CD14-positive monocyte (primary cell): ENCODE data around the gene PRKRA. TPM values are rescaled to one million over a fixed set of nuclear protein-coding genes. Genes with fewer than 3 reads are reported as not detected.

Source experiments
- DNase-seq, 3 donors: peaks; one replicate each; pipeline ENCODE4 v3.0.0-alpha.2; 2011 to 2022
- H2AFZ ChIP-seq: 2 replicates; pipeline ENCODE4 v1.6.0; 2012; ENCODE audit warnings: mild to moderate bottlenecking, low read depth, low read length, inconsistent platforms; ENCODE audit not compliant: insufficient read depth, poor library complexity, severe bottlenecking
- H3K27ac ChIP-seq, 2 donors: 1 replicate in 1 of 2; 2 replicates in 1 of 2; pipeline ENCODE4 v1.5.1; 2012 to 2013; ENCODE audit warnings: low read length in 2 of 2, control low read depth in 1 of 2, inconsistent platforms in 1 of 2, low read depth in 1 of 2, mild to moderate bottlenecking in 1 of 2
- H3K27me3 ChIP-seq, 2 donors: one replicate each; pipeline versions ENCODE4 v1.6.0 to v1.6.1; 2011 to 2013; ENCODE audit warnings: low read length in 2 of 2; ENCODE audit not compliant: control insufficient read depth in 2 of 2, insufficient read depth in 2 of 2
- H3K36me3 ChIP-seq, 2 donors: replicated peaks in 1 of 2; 1 replicate in 1 of 2; 2 replicates in 1 of 2; pipeline versions ENCODE4 v1.5.1 to v1.6.1; 2012 to 2013; ENCODE audit warnings: low read length in 2 of 2, control low read depth in 1 of 2, inconsistent platforms in 1 of 2, mild to moderate bottlenecking in 1 of 2; ENCODE audit not compliant: insufficient read depth in 2 of 2, control insufficient read depth in 1 of 2
- H3K4me1 ChIP-seq, 2 donors: 1 replicate in 1 of 2; 2 replicates in 1 of 2; pipeline versions ENCODE4 v1.5.1 to v1.6.1; 2012 to 2013; ENCODE audit warnings: low read length in 2 of 2, control low read depth in 1 of 2, inconsistent platforms in 1 of 2, mild to moderate bottlenecking in 1 of 2, moderate library complexity in 1 of 2; ENCODE audit not compliant: insufficient read depth in 2 of 2, control insufficient read depth in 1 of 2
- H3K4me2 ChIP-seq: replicated peaks from 2 replicates; pipeline ENCODE3; 2012; ENCODE audit warnings: low read length, moderate library complexity, mild to moderate bottlenecking; ENCODE audit not compliant: poor library complexity, severe bottlenecking; ENCODE audit errors: extremely low read depth
- H3K4me3 ChIP-seq, 3 experiments: fragments of 200-600 bp in 1 of 3; sonication (generic) in 1 of 3; replicated peaks in 1 of 3; 1 replicate in 2 of 3; 2 replicates in 1 of 3; pipeline ENCODE4 v1.5.1; 2011 to 2013; ENCODE audit warnings: low read length in 3 of 3, mild to moderate bottlenecking in 3 of 3, control low read depth in 2 of 3, low read depth in 2 of 3, inconsistent platforms in 1 of 3, moderate library complexity in 1 of 3
- H3K79me2 ChIP-seq: 2 replicates; pipeline ENCODE4 v1.6.0; 2012; ENCODE audit warnings: mild to moderate bottlenecking, control low read depth, inconsistent platforms, low read length, moderate library complexity; ENCODE audit not compliant: insufficient read depth
- H3K9ac ChIP-seq: 2 replicates; pipeline ENCODE4 v1.6.0; 2017; ENCODE audit warnings: low read length, mild to moderate bottlenecking; ENCODE audit not compliant: insufficient read depth, poor library complexity, severe bottlenecking
- H3K9me3 ChIP-seq, 2 donors: replicated peaks in 1 of 2; 1 replicate in 1 of 2; 2 replicates in 1 of 2; pipeline versions ENCODE4 v1.5.1 to v1.6.1; 2012 to 2013; ENCODE audit warnings: low read length in 2 of 2, control low read depth in 1 of 2; ENCODE audit not compliant: control insufficient read depth in 1 of 2, insufficient read depth in 1 of 2
- H4K20me1 ChIP-seq: 2 replicates; pipeline ENCODE4 v1.6.0; 2012; ENCODE audit warnings: mild to moderate bottlenecking, low read length, control low read depth, moderate library complexity; ENCODE audit not compliant: insufficient read depth
- H3K27ac Mint-ChIP-seq, 7 donors: one replicate each; pipeline ENCODE4 v1.8.0; 2020; ENCODE audit warnings: mild to moderate bottlenecking in 7 of 7, mixed read lengths in 7 of 7, moderate library complexity in 6 of 7, inconsistent platforms in 2 of 7
- H3K27me3 Mint-ChIP-seq, 3 donors: one replicate each; pipeline ENCODE4 v1.8.0; 2021 to 2022; ENCODE audit warnings: low read depth in 3 of 3, mild to moderate bottlenecking in 3 of 3, mixed read lengths in 3 of 3, moderate library complexity in 3 of 3, inconsistent platforms in 1 of 3
- H3K36me3 Mint-ChIP-seq, 2 donors: one replicate each; pipeline ENCODE4 v1.8.0; 2020; ENCODE audit warnings: mixed read lengths in 2 of 2, inconsistent platforms in 1 of 2, mild to moderate bottlenecking in 1 of 2
- H3K4me1 Mint-ChIP-seq: one replicate; pipeline ENCODE4 v1.8.0; 2020; ENCODE audit warnings: mild to moderate bottlenecking, mixed read lengths
- H3K4me3 Mint-ChIP-seq, 2 donors: one replicate each; pipeline ENCODE4 v1.8.0; 2020; ENCODE audit warnings: mild to moderate bottlenecking in 2 of 2, mixed read lengths in 2 of 2, moderate library complexity in 1 of 2
- H3K9me3 Mint-ChIP-seq, 7 donors: one replicate each; pipeline ENCODE4 v1.8.0; 2020 to 2022; ENCODE audit warnings: mixed read lengths in 7 of 7, mild to moderate bottlenecking in 6 of 7, moderate library complexity in 6 of 7, inconsistent platforms in 2 of 7
- WGBS: methylation state at CpG from one replicate; pipeline ENCODE4 v1.1.5; 2013; ENCODE audit warnings: missing lambda C conversion rate; ENCODE audit not compliant: insufficient coverage; 5-methylcytosine and 5-hydroxymethylcytosine counted together
- intact Hi-C, 2 donors: fragments of 100-400 bp; cut with micrococcal nuclease; formaldehyde crosslinking; loops; one replicate each; pipeline versions ENCODE4 v1.15.0 to v1.15.1; 2023
- polyA plus RNA-seq, 3 donors: library from polyadenylated mRNA; depleted of rRNA in 1 of 3; unstranded in 2 of 3; stranded (reverse) in 1 of 3; fragments of 300-500 nt in 2 of 3; fragments of >200 nt in 1 of 3; fragmentation: Illumina TruSeq in 2 of 3; gene quantifications; 1 replicate in 2 of 3; 2 replicates in 1 of 3; pipeline ENCODE4 v1.2.3, GENCODE V29; 2012 to 2021
- TF ChIP-seq, protein P1 (sequence below): fragments of 200-600 bp; IDR thresholded peaks from one replicate; pipeline ENCODE4 v1.8.0; 2022; ENCODE audit warnings: antibody characterized with exemption, mild to moderate bottlenecking

PRKRA gene
- polyA plus RNA-seq, 3 donors, result 21.0 to 35.8 (median 35.4) TPM

DNA sequence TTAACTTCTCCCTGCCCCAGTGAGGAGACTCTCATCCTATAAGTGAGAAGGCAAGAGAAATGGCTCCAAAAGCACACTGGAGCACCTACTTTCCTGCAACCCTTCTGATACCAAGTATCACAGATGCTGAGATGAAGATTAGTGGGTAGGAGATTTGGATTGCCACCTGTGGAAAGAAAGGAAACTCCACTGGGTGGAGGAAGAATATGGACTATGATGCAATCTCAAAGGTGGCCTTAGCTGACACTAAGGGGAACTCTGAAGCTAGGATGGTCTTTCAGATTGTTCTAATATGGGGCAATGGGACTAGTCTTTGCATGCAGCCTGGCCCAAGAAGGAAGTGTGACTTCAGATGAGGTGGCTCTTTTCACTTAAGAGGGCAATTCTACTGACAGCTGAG is 21.6 kb downstream of the PRKRA start:
- H4K20me1 ChIP-seq, result no peaks in the 10 kb centered on the region
- no peaks in the 10 kb centered on the region for H3K9me3 ChIP-seq
- no peak overlapping the region for H3K27ac ChIP-seq
- H3K27ac Mint-ChIP-seq, result peak overlapping the region in 4 of 7 donors; percentile 33 to 83 (median 57)
- no peak overlapping the region for H3K4me3 Mint-ChIP-seq
- intact Hi-C loops, result no loop called here
- H3K36me3 Mint-ChIP-seq, result peaks cover 61 to 83% of the 10 kb centered on the region in 2 donors
- no peak overlapping the region for H3K4me2 ChIP-seq
- no peaks in the 10 kb centered on the region for H3K27me3 Mint-ChIP-seq
- no peaks in the 10 kb centered on the region for H3K4me1 ChIP-seq
- H3K27me3 ChIP-seq, result peaks cover 0 to 2% of the 10 kb centered on the region in 2 donors
- H3K9ac ChIP-seq, result no peak overlapping the region
- no peak overlapping the region for H2AFZ ChIP-seq
- peak in 1 of 3 donors; percentile 41 for DNase-seq
- TF ChIP-seq, protein P1, sequence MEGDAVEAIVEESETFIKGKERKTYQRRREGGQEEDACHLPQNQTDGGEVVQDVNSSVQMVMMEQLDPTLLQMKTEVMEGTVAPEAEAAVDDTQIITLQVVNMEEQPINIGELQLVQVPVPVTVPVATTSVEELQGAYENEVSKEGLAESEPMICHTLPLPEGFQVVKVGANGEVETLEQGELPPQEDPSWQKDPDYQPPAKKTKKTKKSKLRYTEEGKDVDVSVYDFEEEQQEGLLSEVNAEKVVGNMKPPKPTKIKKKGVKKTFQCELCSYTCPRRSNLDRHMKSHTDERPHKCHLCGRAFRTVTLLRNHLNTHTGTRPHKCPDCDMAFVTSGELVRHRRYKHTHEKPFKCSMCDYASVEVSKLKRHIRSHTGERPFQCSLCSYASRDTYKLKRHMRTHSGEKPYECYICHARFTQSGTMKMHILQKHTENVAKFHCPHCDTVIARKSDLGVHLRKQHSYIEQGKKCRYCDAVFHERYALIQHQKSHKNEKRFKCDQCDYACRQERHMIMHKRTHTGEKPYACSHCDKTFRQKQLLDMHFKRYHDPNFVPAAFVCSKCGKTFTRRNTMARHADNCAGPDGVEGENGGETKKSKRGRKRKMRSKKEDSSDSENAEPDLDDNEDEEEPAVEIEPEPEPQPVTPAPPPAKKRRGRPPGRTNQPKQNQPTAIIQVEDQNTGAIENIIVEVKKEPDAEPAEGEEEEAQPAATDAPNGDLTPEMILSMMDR, result no peak
- peaks cover 8% of the 10 kb centered on the region for H3K79me2 ChIP-seq
- H3K4me3 ChIP-seq, result no peak overlapping the region
- no peaks in the 10 kb centered on the region for H3K4me1 Mint-ChIP-seq
- H3K36me3 ChIP-seq, result peaks cover 32 to 77% of the 10 kb centered on the region in 2 donors
- peaks cover 2 to 11% (median 7%) of the 10 kb centered on the region in 7 donors for H3K9me3 Mint-ChIP-seq

GRCh38 chr2:178428396-178428806 is 22.6 kb downstream of the PRKRA start:
- H3K27ac Mint-ChIP-seq, result peak overlapping the region in 1 of 7 donors; percentile 74

More at GRCh38 chr2:178428396-178428806, 22.6 kb downstream of the PRKRA start:
- H3K4me1 Mint-ChIP-seq, result no peaks in the 10 kb centered on the region
- peak overlapping the region in 1 of 2 donors; percentile 30 for H3K27ac ChIP-seq
- H3K27me3 Mint-ChIP-seq, result no peaks in the 10 kb centered on the region
- intact Hi-C loops, result no loop called here
- H3K9ac ChIP-seq, result no peak overlapping the region
- peaks cover 25 to 68% of the 10 kb centered on the region in 2 donors for H3K36me3 ChIP-seq
- H3K79me2 ChIP-seq, result peaks cover 12% of the 10 kb centered on the region
- no peak overlapping the region for H3K4me2 ChIP-seq
- H3K4me1 ChIP-seq, result no peaks in the 10 kb centered on the region
- H3K27me3 ChIP-seq, result peaks cover 0 to 2% of the 10 kb centered on the region in 2 donors
- DNase-seq, result no peak
- H3K36me3 Mint-ChIP-seq, result peaks cover 56 to 79% of the 10 kb centered on the region in 2 donors
- H3K9me3 Mint-ChIP-seq, result peaks cover 2 to 14% (median 7%) of the 10 kb centered on the region in 7 donors
- TF ChIP-seq, protein P1, result no peak
- WGBS, result 100% methylated on average over 1 of the region's 1 CpG
- H3K4me3 ChIP-seq, result no peak overlapping the region
- no peak overlapping the region for H2AFZ ChIP-seq
- H3K4me3 Mint-ChIP-seq, result no peak overlapping the region
- no peaks in the 10 kb centered on the region for H4K20me1 ChIP-seq
- H3K9me3 ChIP-seq, result no peaks in the 10 kb centered on the region
